Lower leg skin (tissue), 4 donors: ENCODE measurements around the gene ZNF575. TPM values are rescaled to one million over a fixed set of nuclear protein-coding genes. Genes with fewer than 3 reads are reported as not detected.
A peak's percentile ranks its signal among the peaks of the same experiment; 100 is the strongest.

Experiments
- DNase-seq, 2 donors: peaks; one replicate each; pipeline ENCODE4 v3.0.0-alpha.2; 2019; ENCODE audit warnings: low spot score in 2 of 2
- H3K4me3 ChIP-seq: fragments of 200-600 bp; sonication (generic); 2 replicates; pipeline ENCODE4 v1.5.1; 2017; ENCODE audit warnings: mild to moderate bottlenecking, low read depth; ENCODE audit not compliant: poor library complexity, severe bottlenecking
- POLR2A ChIP-seq, 2 donors: fragments of 450-650 bp; IDR thresholded peaks; one replicate each; pipeline ENCODE4 v1.6.1; 2016 to 2017; ENCODE audit warnings: antibody characterized with exemption in 2 of 2, mild to moderate bottlenecking in 1 of 2, moderate library complexity in 1 of 2
- WGBS, 2 donors: methylation state at CpG; one replicate each; pipeline ENCODE4 v1.1.5; 2018; 5-methylcytosine and 5-hydroxymethylcytosine counted together
- intact Hi-C: fragments of 100-400 bp; cut with DNase I; formaldehyde crosslinking; loops from one replicate; pipeline ENCODE4 v1.15.0; 2023; ENCODE audit warnings: low total_unique reads
- total RNA-seq, 4 donors: library from RNA; depleted of rRNA; stranded (reverse); fragments of >200 nt; gene quantifications; one replicate each; pipeline ENCODE4 v1.1.0, GENCODE V29; 2016
- TF ChIP-seq, protein P1 (sequence below), 3 donors: fragments of 450-650 bp; IDR thresholded peaks; one replicate each; pipeline ENCODE4 v1.5.1; 2016; ENCODE audit warnings: antibody characterized with exemption in 3 of 3, mild to moderate bottlenecking in 3 of 3, moderate library complexity in 2 of 3

The ZNF575 gene
- total RNA-seq, 4 donors from 2014 or later: 0.42 to 0.94 (median 0.88) TPM; not detected in 1

- no peak for DNase-seq
- intact Hi-C loops: no loop called here
- TF ChIP-seq, protein P1, sequence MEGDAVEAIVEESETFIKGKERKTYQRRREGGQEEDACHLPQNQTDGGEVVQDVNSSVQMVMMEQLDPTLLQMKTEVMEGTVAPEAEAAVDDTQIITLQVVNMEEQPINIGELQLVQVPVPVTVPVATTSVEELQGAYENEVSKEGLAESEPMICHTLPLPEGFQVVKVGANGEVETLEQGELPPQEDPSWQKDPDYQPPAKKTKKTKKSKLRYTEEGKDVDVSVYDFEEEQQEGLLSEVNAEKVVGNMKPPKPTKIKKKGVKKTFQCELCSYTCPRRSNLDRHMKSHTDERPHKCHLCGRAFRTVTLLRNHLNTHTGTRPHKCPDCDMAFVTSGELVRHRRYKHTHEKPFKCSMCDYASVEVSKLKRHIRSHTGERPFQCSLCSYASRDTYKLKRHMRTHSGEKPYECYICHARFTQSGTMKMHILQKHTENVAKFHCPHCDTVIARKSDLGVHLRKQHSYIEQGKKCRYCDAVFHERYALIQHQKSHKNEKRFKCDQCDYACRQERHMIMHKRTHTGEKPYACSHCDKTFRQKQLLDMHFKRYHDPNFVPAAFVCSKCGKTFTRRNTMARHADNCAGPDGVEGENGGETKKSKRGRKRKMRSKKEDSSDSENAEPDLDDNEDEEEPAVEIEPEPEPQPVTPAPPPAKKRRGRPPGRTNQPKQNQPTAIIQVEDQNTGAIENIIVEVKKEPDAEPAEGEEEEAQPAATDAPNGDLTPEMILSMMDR (IDR thresholded peaks at IDR 0.05): no peak
- no peak for TF ChIP-seq POLR2A (IDR thresholded peaks at IDR 0.05)
- H3K4me3 ChIP-seq: no peak overlapping the region
- 91 to 96% methylated on average over 7 of the region's 7 CpGs for WGBS, 2 donors
Observed at GRCh38 chr19:43489979-43490599, 42.9 kb upstream of the ZNF575 start.

DNA sequence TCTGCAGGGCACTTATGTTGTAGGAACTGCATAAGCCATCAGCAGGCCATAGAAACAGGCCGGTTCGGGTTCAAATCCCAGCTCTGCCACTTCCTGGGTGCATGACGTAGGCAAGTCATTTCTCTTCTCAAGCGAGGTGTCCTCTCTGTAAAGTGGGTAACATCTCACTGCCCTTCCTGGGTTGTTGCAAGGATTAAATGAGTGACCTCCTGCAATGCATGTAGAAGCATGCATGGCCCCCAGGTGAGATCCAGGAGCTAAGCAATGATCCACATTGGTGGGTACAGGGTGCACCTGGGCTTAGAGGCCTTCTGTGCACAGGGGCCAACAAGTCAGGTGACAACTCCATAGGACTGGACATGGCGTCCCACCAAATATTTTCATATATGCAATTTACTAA is 42.2 kb upstream of the ZNF575 start:
- intact Hi-C loops: no loop called here
- TF ChIP-seq POLR2A (IDR thresholded peaks at IDR 0.05): no peak
- TF ChIP-seq, protein P1 (IDR thresholded peaks at IDR 0.05): no peak
- DNase-seq: no peak
- H3K4me3 ChIP-seq: no peak overlapping the region
- 93 to 94% methylated on average over 5 of the region's 5 CpGs for WGBS, 2 donors

- intact Hi-C loops: no loop called here
- TF ChIP-seq POLR2A (IDR thresholded peaks at IDR 0.05): no peak
- TF ChIP-seq, protein P1 (IDR thresholded peaks at IDR 0.05): no peak
- H3K4me3 ChIP-seq: no peak overlapping the region
- 58 to 72% methylated on average over 8 of the region's 8 CpGs for WGBS, 2 donors
- peak in 1 of 2 donors; percentile 60 for DNase-seq
Observed at GRCh38 chr19:43495082-43495481, 37.9 kb upstream of the ZNF575 start.

- no peak for DNase-seq
- WGBS, 2 donors: 95 to 98% methylated on average over 7 of the region's 7 CpGs
- no peak overlapping the region for H3K4me3 ChIP-seq
- TF ChIP-seq POLR2A (IDR thresholded peaks at IDR 0.05): no peak
- TF ChIP-seq, protein P1 (IDR thresholded peaks at IDR 0.05): no peak
- intact Hi-C loops: no loop called here
Observed at GRCh38 chr19:43496960-43497359, 36.0 kb upstream of the ZNF575 start.

- no peak overlapping the region for H3K4me3 ChIP-seq
- no peak for TF ChIP-seq POLR2A (IDR thresholded peaks at IDR 0.05)
- TF ChIP-seq, protein P1 (IDR thresholded peaks at IDR 0.05): no peak
- no peak for DNase-seq
- intact Hi-C loops: no loop called here
- WGBS, 2 donors: 77 to 79% methylated on average over 5 of the region's 5 CpGs
Observed at GRCh38 chr19:43498233-43498842, 34.6 kb upstream of the ZNF575 start.
